Measurements from ENCODE around the gene PPP2R5D.

GRCh38 chr6:42979523-42980177 lies 4.7 kb upstream of the PPP2R5D start:
- TF ChIP-seq, protein P1, sequence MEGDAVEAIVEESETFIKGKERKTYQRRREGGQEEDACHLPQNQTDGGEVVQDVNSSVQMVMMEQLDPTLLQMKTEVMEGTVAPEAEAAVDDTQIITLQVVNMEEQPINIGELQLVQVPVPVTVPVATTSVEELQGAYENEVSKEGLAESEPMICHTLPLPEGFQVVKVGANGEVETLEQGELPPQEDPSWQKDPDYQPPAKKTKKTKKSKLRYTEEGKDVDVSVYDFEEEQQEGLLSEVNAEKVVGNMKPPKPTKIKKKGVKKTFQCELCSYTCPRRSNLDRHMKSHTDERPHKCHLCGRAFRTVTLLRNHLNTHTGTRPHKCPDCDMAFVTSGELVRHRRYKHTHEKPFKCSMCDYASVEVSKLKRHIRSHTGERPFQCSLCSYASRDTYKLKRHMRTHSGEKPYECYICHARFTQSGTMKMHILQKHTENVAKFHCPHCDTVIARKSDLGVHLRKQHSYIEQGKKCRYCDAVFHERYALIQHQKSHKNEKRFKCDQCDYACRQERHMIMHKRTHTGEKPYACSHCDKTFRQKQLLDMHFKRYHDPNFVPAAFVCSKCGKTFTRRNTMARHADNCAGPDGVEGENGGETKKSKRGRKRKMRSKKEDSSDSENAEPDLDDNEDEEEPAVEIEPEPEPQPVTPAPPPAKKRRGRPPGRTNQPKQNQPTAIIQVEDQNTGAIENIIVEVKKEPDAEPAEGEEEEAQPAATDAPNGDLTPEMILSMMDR (conservative IDR thresholded peaks at IDR 0.05; ENCODE audit: low read length), result no peak
- no peak for TF ChIP-seq EZH2phosphoT487 (IDR thresholded peaks at IDR 0.05; ENCODE audit: borderline replicate concordance)
